ENCODE results near the gene ADGRG3.
"Not testable (repeated sequence)": the region's sequence is repeated elsewhere in the genome, so short reads cannot be mapped to it uniquely, and the experiment has no call there.

The ADGRG3 gene

DNA sequence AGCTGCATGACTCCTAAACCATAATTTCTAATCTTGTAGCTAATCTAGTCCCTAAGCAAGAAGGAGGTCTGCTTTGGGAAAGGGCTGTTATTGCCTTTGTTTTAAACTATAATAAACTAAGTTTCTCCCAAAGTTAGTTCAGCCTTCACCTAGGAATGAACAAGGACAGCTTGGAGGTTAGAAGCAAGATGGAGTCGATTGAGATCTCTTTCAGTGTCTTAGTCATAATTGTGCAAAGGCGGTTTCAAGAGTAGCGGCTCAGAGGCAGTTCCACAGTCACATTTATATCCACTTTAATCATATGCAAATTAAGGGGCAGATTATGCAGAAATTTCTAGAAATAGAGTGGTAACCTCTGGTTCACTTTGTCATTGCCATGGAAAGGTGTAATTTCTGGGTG is 43.9 kb downstream of the ADGRG3 start:
- Histone ChIP-seq H3K27ac (ENCODE audit: extremely low read depth, low read depth, low read length) (no peak overlapping the region), H3K36me3 (ENCODE audit: control insufficient read depth in 2 of 2, insufficient read depth in 1 of 2, low read length in 2 of 2) (no peaks in the 10 kb centered on the region), H3K4me3 (ENCODE audit: low read depth, low read length) (no peak overlapping the region), H3K9me3 (ENCODE audit: control insufficient read depth, insufficient read depth, low read depth, low read length) (no peaks in the 10 kb centered on the region), H3K4me1 (ENCODE audit: control insufficient read depth, insufficient read depth, low read length) (no peaks in the 10 kb centered on the region)
- CTCF ChIA-PET: interaction anchor here (1.1 to 2.0 kb wide), 2 partner anchors 11 to 38 kb away, joined by 3 to 5 read pairs; no protein-coding TSS in a partner anchor
- TF ChIP-seq ZNF354C (tag by site-specific recombination; IDR thresholded peaks at IDR 0.05; ENCODE audit: borderline replicate concordance, low read depth) (no peak), ZNF571 (tag by site-specific recombination; IDR thresholded peaks at IDR 0.05) (no peak)
- TF ChIP-seq, protein P1, sequence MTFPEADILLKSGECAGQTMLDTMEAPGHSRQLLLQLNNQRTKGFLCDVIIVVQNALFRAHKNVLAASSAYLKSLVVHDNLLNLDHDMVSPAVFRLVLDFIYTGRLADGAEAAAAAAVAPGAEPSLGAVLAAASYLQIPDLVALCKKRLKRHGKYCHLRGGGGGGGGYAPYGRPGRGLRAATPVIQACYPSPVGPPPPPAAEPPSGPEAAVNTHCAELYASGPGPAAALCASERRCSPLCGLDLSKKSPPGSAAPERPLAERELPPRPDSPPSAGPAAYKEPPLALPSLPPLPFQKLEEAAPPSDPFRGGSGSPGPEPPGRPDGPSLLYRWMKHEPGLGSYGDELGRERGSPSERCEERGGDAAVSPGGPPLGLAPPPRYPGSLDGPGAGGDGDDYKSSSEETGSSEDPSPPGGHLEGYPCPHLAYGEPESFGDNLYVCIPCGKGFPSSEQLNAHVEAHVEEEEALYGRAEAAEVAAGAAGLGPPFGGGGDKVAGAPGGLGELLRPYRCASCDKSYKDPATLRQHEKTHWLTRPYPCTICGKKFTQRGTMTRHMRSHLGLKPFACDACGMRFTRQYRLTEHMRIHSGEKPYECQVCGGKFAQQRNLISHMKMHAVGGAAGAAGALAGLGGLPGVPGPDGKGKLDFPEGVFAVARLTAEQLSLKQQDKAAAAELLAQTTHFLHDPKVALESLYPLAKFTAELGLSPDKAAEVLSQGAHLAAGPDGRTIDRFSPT (tag by site-specific recombination; IDR thresholded peaks at IDR 0.05): no peak
- POLR2A ChIA-PET: no interaction called here

DNA sequence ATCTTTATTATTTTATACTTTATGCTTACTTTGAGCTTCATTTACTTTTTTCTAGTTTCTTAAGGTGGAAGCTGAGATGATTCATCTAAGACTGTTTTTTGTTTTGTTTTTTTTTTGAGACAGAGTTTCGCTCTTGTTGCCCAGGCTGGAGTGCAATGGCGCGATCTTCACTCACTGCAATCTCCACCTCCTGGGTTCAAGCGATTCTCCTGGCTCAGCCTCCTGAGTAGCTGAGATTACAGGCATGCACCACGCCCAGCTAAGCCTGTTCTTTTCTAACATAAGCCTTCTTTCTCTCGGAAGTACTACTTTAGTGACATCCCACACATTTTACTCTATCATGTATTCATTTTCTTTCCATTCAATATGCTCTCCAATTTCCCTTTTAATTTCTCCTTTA is 44.5 kb downstream of the ADGRG3 start:
- H3K9me3 ChIP-seq (ENCODE audit: control insufficient read depth, insufficient read depth, low read depth, low read length); H3K36me3 ChIP-seq (ENCODE audit: control insufficient read depth in 2 of 2, insufficient read depth in 1 of 2, low read length in 2 of 2); H3K4me3 ChIP-seq (ENCODE audit: low read depth, low read length); H3K4me1 ChIP-seq (ENCODE audit: control insufficient read depth, insufficient read depth, low read length); POLR2A ChIA-PET; H3K27ac ChIP-seq (ENCODE audit: extremely low read depth, low read depth, low read length): not testable (repeated sequence)
- CTCF ChIA-PET: interaction anchor here (2.0 kb wide), 1 partner anchor 10 kb away, joined by 5 read pairs; no protein-coding TSS in a partner anchor

DNA sequence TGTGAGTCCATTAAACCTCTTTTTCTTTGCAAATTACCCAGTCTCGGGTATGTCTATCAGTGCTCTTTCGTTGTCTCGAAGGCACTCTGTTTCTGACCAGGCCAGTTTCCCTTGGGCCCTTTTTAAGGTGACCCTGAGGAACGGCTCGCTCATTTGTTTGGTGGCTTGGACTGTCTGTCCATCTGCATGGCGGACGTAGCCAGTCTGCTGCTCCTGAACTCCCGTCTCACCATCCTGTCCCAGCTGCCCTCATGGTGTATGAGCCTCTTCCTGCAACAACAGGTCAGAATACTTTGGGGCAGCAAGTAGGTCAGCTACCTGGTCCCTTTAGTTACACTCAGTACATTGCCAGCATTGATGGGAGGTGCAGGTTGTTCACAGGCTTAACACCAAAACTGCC is 45.5 kb downstream of the ADGRG3 start:
- no peaks in the 10 kb centered on the region for H3K9me3 ChIP-seq (ENCODE audit: control insufficient read depth, insufficient read depth, low read depth, low read length)
- H3K27ac ChIP-seq (ENCODE audit: extremely low read depth, low read depth, low read length): no peak overlapping the region
- H3K36me3 ChIP-seq (ENCODE audit: control insufficient read depth in 2 of 2, insufficient read depth in 1 of 2, low read length in 2 of 2): no peaks in the 10 kb centered on the region
- no peak overlapping the region for H3K4me3 ChIP-seq (ENCODE audit: low read depth, low read length)
- ChIA-PET POLR2A (interaction anchor here (0.6 kb wide), 1 partner anchor 171 kb away, joined by 7 read pairs; no protein-coding TSS in a partner anchor), CTCF (interaction anchor here (2.0 kb wide), 1 partner anchor 9 kb away, joined by 5 read pairs; no protein-coding TSS in a partner anchor)
- H3K4me1 ChIP-seq (ENCODE audit: control insufficient read depth, insufficient read depth, low read length): no peaks in the 10 kb centered on the region
- TF ChIP-seq, protein P2, sequence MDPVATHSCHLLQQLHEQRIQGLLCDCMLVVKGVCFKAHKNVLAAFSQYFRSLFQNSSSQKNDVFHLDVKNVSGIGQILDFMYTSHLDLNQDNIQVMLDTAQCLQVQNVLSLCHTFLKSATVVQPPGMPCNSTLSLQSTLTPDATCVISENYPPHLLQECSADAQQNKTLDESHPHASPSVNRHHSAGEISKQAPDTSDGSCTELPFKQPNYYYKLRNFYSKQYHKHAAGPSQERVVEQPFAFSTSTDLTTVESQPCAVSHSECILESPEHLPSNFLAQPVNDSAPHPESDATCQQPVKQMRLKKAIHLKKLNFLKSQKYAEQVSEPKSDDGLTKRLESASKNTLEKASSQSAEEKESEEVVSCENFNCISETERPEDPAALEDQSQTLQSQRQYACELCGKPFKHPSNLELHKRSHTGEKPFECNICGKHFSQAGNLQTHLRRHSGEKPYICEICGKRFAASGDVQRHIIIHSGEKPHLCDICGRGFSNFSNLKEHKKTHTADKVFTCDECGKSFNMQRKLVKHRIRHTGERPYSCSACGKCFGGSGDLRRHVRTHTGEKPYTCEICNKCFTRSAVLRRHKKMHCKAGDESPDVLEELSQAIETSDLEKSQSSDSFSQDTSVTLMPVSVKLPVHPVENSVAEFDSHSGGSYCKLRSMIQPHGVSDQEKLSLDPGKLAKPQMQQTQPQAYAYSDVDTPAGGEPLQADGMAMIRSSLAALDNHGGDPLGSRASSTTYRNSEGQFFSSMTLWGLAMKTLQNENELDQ (tag by site-specific recombination; IDR thresholded peaks at IDR 0.05; ENCODE audit: low read depth): no peak
- TF ChIP-seq ZNF302 (tag by site-specific recombination; IDR thresholded peaks at IDR 0.05; ENCODE audit: low read depth) (no peak), ZNF24 (tag by site-specific recombination; IDR thresholded peaks at IDR 0.05) (no peak), ZNF747 (tag by site-specific recombination; IDR thresholded peaks at IDR 0.05) (no peak), KLF8 (tag by site-specific recombination; IDR thresholded peaks at IDR 0.05) (no peak), ZNF132 (tag by site-specific recombination; IDR thresholded peaks at IDR 0.05; ENCODE audit: borderline replicate concordance) (no peak), SALL2 (tag by site-specific recombination; IDR thresholded peaks at IDR 0.05; ENCODE audit: borderline replicate concordance) (no peak), ZNF214 (tag by site-specific recombination; IDR thresholded peaks at IDR 0.05; ENCODE audit: borderline replicate concordance) (no peak)
- TF ChIP-seq, protein P3, sequence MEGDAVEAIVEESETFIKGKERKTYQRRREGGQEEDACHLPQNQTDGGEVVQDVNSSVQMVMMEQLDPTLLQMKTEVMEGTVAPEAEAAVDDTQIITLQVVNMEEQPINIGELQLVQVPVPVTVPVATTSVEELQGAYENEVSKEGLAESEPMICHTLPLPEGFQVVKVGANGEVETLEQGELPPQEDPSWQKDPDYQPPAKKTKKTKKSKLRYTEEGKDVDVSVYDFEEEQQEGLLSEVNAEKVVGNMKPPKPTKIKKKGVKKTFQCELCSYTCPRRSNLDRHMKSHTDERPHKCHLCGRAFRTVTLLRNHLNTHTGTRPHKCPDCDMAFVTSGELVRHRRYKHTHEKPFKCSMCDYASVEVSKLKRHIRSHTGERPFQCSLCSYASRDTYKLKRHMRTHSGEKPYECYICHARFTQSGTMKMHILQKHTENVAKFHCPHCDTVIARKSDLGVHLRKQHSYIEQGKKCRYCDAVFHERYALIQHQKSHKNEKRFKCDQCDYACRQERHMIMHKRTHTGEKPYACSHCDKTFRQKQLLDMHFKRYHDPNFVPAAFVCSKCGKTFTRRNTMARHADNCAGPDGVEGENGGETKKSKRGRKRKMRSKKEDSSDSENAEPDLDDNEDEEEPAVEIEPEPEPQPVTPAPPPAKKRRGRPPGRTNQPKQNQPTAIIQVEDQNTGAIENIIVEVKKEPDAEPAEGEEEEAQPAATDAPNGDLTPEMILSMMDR (tag by site-specific recombination; IDR thresholded peaks at IDR 0.05): no peak
- TF ChIP-seq, protein P4, sequence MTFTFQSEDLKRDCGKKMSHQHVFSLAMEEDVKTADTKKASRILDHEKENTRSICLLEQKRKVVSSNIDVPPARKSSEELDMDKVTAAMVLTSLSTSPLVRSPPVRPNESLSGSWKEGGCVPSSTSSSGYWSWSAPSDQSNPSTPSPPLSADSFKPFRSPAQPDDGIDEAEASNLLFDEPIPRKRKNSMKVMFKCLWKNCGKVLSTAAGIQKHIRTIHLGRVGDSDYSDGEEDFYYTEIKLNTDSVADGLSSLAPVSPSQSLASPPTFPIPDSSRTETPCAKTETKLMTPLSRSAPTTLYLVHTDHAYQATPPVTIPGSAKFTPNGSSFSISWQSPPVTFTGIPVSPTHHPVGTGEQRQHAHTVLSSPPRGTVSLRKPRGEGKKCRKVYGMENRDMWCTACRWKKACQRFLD (tag by site-specific recombination; IDR thresholded peaks at IDR 0.05): no peak
